EL (cell line): ENCODE measurements around the gene ACBD6.
"Not testable (repeated sequence)": the region's sequence is repeated elsewhere in the genome, so short reads cannot be mapped to it uniquely, and the experiment has no call there.

Source experiments
- DNase-seq: peaks from one replicate; pipeline ENCODE4 v3.0.0-alpha.2; 2016

ACBD6 gene

GRCh38 chr1:180502361-180503279, at the start of gene ACBD6:
TSS of gene ACBD6 (minus strand) at chr1:180502577. CDS start at chr1:180502266, 311 bp downstream.
- peak; percentile 87 for DNase-seq

DNA sequence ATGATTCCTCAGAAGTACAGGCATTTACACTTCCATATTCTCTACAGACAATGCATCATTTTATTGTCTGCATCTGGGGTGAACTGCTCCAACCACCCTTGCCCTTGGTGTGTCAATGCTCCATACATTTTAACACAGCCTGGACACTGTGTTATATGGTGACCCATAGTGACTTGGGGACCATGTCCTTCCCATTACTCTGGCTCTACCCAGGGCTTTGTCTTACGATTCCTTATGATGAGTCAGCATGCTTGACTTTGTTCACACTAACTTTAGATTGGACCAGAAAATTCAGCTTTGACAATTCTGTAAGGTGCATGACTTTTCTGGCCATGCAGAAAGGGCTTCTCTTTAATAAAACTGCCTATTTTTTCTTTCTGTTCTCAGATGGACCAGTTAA, 49.6 kb upstream of the ACBD6 start:
- no peak for DNase-seq

DNA sequence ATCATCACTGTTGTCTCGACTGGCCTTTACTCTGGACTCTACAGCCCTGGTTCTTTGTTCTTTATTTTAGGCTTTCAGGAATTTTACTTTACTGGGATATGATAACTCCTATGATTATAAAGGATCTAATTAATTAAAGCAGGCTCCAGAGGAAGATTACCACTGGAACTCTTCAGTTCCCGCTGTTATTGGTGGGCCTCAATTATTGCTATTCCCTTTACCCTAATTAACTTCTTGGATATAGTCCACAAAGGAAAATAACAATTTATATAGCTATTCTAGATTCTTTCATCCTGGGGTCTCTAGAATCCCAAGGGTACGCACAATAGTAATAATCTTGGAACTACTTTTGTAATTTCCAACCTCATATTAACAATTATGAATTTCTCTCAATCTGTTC, 47.9 kb upstream of the ACBD6 start:
- no peak for DNase-seq

GRCh38 chr1:180549770-180550169, 47.4 kb upstream of the ACBD6 start:
- not testable (repeated sequence) for DNase-seq

- no peak for DNase-seq
Observed at GRCh38 chr1:180548686-180549317, 46.4 kb upstream of the ACBD6 start.

GRCh38 chr1:180545991-180546390, 43.6 kb upstream of the ACBD6 start:
- no peak for DNase-seq

DNA sequence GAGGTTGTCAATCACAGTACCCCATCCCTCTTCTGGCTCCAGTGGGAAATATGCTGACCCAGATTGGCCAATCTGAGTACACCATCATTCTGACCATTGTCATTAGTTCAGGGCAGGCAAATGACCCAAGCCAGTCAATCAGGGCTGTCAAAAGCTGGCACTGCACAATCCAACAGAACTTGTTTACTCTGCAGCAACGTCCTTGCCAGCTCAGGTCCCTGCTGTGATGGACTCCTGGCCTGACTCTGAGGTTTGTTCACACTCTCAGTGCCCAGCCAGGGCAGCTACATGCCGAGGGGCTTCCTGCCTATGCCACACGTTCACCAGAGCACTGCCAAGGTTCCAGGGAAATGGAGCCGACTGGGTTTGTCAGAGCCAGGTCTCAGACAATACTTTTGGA, 41.7 kb upstream of the ACBD6 start:
- DNase-seq: no peak

GRCh38 chr1:180542838-180543145, 40.4 kb upstream of the ACBD6 start:
- DNase-seq: peak; percentile 19

DNA sequence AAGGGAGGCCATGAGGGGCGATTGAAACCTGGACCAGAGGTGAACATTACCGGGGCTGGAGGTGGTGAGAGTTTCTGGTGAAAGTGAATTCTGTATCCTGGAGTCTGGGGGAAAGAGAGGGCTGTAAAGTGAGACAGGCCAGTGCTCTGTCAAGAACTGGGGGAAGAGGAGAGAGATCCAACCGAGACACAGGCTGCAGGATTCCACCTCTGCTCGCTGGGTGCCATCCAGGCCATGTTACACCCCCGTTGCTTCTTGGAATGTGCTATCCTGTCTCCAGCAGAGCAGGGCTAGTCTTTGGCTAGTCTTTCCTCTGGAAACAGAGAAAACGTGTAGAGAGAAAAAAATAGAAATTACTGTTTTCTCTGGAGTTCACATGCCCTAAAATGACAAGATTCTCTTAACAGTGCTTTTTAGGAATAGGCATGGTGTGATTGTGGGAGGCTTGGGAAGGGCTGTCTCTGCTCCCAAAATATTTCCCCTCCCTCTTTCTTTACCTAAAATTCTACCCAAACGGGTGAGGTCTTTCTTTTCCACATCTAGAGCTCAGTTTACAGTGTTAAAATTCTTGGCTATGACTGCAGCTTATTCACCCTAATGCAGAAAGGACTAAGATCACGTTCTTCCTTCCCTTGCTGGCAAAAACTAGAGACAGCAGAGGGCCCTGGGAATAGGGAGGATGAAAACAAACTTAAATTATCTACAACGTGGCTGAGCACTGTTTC, 39.9 kb upstream of the ACBD6 start:
- DNase-seq: no peak

DNA sequence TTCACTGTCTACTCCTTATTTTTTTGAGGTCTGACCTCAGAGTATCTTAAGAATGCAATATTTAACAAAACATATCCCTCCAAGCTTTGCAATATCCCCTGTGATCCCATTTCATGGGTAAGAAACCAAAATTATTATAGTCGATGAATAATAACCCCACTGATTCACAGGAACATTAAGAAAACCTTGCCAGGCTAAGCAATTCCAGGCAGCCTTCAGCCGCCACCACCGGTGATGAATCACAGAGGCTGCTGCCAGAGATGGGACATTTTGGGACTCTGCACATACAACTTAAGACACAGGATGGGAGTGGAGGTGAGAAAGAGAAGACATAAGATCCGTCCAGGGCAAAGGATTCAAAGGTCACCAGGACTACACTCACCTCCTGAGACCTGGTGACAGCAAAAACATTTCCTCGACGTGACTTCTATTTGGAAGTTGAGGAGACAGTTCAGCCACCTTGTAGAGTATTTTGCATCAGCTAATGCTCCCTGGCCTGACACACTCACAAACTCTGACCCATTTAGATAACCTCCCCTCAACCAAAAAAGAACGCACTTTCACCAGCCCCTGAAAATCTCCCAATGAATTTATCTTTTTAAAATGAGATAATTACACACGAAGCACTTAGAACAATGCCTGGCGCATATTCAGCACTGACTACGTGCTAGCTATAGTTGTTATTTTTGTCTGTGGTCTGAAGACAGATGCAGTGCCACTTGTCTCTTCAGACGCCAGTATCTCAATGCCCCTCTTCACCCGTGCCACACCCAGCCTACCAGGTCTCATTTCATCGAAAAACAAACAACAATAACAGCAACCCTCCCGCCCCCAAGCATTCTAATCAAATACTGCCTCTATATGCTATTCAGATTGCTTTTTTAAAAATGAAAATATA, 38.6 kb upstream of the ACBD6 start:
- peak; percentile 42 for DNase-seq

DNA sequence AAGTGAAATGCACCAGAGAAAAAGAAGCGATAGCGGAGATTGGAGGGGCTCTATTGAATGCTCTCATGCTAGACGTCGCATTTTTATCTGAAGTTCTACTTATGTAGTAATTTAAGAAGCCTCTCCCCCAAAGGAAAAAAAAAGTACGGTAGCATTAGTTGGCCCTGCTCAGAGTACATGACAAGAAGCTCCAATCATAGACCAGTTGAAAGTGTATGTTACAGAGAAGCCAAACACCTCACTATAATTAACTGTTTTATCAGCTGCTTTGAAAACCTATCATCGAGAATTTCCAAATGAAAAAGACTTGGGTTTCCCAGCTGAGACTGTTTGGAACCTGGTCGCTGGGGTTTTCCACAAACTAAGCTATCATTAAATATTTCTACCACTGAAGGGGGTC, 36.8 kb upstream of the ACBD6 start:
- DNase-seq: no peak

DNA sequence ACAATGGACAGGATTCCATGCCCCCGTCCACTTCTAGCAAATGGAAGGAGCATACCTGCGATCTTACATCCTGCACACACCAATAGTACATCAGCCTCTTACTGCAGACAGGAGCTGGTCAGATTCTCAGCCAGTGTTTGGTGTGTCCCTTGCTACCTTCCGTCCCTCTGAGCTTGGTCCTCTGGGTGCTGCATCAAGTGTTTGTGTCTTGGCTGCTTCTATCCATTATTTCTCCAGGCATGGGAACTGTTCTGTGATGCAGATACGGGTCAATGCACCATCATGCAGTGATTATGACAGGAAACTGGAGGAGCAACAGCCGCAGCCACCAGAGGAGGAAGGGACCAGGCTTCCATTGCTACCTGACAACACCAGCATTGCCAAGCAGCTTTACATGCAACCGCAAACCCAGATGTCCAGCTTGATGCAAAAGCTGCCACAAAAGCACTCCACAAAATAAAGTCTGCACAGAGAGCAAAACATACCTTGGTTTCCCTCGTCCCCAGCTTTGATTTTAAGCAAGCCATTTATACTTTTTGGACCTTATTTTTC, 34.5 kb upstream of the ACBD6 start:
- no peak for DNase-seq

GRCh38 chr1:180535418-180535999, 33.1 kb upstream of the ACBD6 start:
- no peak for DNase-seq

DNA sequence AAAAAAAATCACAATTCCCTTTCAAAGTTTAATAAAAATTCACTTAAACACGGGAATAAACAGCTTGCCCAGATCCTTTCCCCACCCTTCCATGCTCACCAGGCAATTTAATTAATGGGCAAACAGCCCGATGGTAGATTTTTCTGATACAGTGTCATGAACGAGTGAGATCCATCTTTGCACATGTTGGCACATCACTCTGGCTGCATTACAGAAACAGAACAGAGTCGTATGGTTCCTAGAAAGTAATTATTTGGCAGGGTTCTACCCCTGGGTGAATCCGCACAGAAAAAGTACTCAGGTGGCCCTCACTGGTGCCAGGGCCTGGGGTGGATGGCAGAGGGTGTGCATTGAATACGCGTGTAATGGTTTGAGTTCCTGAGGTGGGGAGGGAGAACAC, 31.8 kb upstream of the ACBD6 start:
- no peak for DNase-seq

GRCh38 chr1:180533266-180533987, 31.1 kb upstream of the ACBD6 start:
- DNase-seq: peak; percentile 58

- no peak for DNase-seq
Observed at GRCh38 chr1:180532854-180533253, 30.5 kb upstream of the ACBD6 start.

GRCh38 chr1:180530501-180530900, 28.1 kb upstream of the ACBD6 start:
- peak; percentile 88 for DNase-seq

DNA sequence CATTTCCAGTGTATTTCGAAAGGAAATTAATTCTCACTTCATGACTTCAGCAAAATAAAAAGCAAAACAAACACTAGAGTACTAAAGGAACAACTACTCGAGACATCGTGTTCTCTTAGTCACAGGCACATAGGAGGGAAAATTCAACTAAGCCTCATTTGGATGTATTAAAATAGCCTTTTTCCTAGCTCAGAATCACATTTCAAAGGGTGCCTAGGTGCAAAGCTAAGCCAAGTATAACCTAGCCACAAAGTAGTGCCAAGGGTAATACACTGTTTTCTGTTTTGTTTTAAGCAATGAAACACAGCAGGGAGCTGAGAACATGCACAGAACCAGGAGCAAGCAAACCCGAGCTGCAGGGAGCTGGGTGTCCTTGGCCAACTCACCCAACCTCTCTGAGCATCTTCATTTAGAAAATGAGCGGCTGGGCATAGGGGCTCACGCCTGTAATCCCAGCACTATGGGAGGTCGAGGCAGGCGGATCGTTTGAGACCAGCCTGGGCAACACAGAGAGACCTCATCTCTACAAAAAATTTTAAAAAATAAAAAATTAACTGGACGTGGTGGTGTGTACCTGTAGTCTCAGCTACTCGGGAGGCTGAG, 26.6 kb upstream of the ACBD6 start:
- DNase-seq: no peak

GRCh38 chr1:180527101-180527669, 24.8 kb upstream of the ACBD6 start:
- peak; percentile 66 for DNase-seq

GRCh38 chr1:180525715-180526039, 23.3 kb upstream of the ACBD6 start:
- no peak for DNase-seq
